GM12865 (cell line): ENCODE data around the gene USPL1.
"Not testable (repeated sequence)": the region's sequence is repeated elsewhere in the genome, so short reads cannot be mapped to it uniquely, and the experiment has no call there.

ENCODE experiments used
- DNase-seq: peaks from one replicate; pipeline ENCODE4 v3.0.0; 2010; ENCODE audit warnings: low read depth
- H3K4me3 ChIP-seq: 2 replicates; pipeline ENCODE4 v1.5.1; 2011; ENCODE audit warnings: mild to moderate bottlenecking, low read depth, low read length, control low read depth
- CTCF ChIP-seq: IDR thresholded peaks from 2 replicates; pipeline ENCODE4 v1.5.1; 2011; ENCODE audit warnings: low read length, control low read depth, low read depth, inconsistent platforms; ENCODE audit not compliant: insufficient read depth; ENCODE audit errors: missing control alignments

The USPL1 gene

GRCh38 chr13:30639671-30640070, 22.0 kb downstream of the USPL1 start:
- DNase-seq = no peak
- TF ChIP-seq CTCF = no peak

GRCh38 chr13:30641173-30641572, 23.5 kb downstream of the USPL1 start:
- DNase-seq, H3K4me3 ChIP-seq: not testable (repeated sequence)

More at GRCh38 chr13:30639671-30640070, 22.0 kb downstream of the USPL1 start:
- H3K4me3 ChIP-seq = no peak overlapping the region

DNA sequence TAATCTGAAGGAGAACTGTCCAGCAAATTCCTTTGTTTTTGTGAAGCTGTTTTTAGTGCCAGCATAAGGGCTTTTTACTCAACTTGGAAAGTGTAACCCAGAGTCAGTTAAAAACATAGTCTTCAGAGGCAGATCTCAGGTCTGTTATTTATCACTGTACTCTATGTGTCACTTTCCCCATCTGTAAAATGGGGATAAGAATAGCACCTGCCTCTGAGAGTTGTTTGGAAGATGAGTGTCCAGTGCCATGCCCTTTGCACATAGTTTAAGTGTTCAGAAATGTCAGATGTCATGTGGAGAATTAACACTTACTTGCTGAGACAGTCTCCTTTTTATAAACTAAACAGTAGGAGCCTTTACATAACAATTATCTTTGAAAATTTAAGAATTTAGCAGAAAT, 27.9 kb downstream of the USPL1 start:
- no peak for DNase-seq
- no peak for TF ChIP-seq CTCF

GRCh38 chr13:30647420-30647819, 29.7 kb downstream of the USPL1 start:
- DNase-seq = no peak
- no peak for TF ChIP-seq CTCF
- no peak overlapping the region for H3K4me3 ChIP-seq

More for the DNA sequence above, 27.9 kb downstream of the USPL1 start:
- no peak overlapping the region for H3K4me3 ChIP-seq

DNA sequence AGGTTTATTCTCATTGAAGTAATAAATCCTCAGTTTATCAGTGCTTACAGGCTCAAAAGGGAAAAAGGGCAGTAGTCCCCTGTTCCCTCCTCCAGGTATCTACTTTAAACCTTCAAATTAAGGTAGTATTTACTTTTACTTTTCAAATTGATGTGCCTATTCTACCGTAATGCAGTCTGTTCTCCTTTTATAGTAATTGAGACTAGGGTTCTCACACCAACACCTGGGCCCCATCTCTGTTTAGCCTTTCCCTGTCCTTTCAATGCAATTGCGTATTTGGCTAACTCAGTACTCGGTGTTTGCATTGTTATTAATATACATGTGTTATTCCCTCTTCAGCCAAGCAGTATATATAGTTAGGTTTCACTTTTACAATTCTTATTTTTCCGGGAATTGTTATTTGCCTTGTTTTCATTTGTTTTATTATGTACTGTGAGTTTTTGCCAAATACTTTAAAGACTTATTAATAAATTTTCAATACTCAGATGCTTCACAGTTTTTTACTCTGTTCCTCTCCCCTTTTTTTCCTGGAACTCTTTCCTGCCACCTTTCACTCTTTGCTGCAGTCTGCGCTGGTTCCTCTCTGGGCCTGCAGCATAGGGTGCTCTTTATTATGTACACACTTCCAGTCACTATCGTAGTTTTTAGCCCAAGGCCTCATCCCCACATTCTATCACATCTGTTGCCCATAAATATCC, 30.3 kb downstream of the USPL1 start:
- TF ChIP-seq CTCF = no peak
- H3K4me3 ChIP-seq = no peak overlapping the region
- no peak for DNase-seq

- no peak overlapping the region for H3K4me3 ChIP-seq
- TF ChIP-seq CTCF = no peak
- no peak for DNase-seq
Observed at GRCh38 chr13:30648522-30649012, 30.8 kb downstream of the USPL1 start.

- DNase-seq, H3K4me3 ChIP-seq: not testable (repeated sequence)
Observed at GRCh38 chr13:30651648-30652047, 33.9 kb downstream of the USPL1 start.

DNA sequence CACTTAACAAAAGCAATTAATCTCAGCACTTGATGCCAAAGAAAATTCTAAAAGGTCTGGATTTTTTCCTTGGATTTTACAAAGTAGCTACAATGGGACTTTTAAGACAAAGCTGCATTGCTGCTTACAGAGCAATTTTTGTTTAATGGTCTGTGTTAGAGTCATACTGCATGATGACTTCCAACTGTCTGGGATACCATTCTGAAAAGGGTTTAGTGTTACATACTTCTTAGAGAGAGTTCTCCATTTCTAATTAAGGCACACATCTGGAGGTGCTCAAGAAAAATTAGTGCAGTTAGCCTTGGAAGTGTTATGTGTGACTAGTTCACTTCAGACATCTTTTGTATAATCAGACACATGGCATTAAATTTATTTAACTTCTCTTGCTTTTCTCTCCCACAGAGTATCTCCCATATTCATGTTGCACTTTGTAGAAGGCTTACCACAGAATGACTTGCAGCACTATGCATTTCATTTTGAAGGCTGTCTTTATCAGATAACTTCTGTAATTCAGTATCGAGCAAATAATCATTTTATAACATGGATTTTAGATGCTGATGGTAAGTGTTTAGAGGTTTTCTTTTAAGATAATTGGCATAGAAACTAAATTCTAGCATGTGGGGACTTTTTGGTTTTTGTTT, 35.1 kb downstream of the USPL1 start:
- TF ChIP-seq CTCF = no peak
- DNase-seq = no peak
- no peak overlapping the region for H3K4me3 ChIP-seq
